Chondrocyte (in vitro differentiated cells): ENCODE data around the gene RPL12. TPM values are rescaled to one million over a fixed set of nuclear protein-coding genes. Genes with fewer than 3 reads are reported as not detected.

Experiments used
- DNase-seq: peaks from one replicate; pipeline ENCODE4 v3.0.0; 2021; ENCODE audit warnings: mixed read lengths, low spot score
- H3K27ac Mint-ChIP-seq: one replicate; pipeline ENCODE4 v1.8.0; 2021; ENCODE audit warnings: mild to moderate bottlenecking, moderate library complexity, mixed read lengths; ENCODE audit not compliant: unreplicated experiment
- H3K27me3 Mint-ChIP-seq: 2 replicates; pipeline ENCODE4 v1.8.0; 2021; ENCODE audit warnings: low read depth, mixed read lengths
- H3K36me3 Mint-ChIP-seq: 2 replicates; pipeline ENCODE4 v1.8.0; 2021; ENCODE audit warnings: low read depth, mixed read lengths
- H3K4me1 Mint-ChIP-seq: 2 replicates; pipeline ENCODE4 v1.8.0; 2021; ENCODE audit warnings: low read depth, mild to moderate bottlenecking, mixed read lengths
- H3K4me3 Mint-ChIP-seq: one replicate; pipeline ENCODE4 v1.8.0; 2021; ENCODE audit warnings: mild to moderate bottlenecking, moderate library complexity, mixed read lengths; ENCODE audit not compliant: unreplicated experiment
- H3K9me3 Mint-ChIP-seq: 2 replicates; pipeline ENCODE4 v1.8.0; 2021; ENCODE audit warnings: low read depth, mixed read lengths
- CTCF ChIP-seq: fragments of 200-600 bp; sonication (generic); IDR thresholded peaks from 2 replicates; pipeline ENCODE4 v1.5.0; 2021; ENCODE audit warnings: antibody characterized with exemption, mild to moderate bottlenecking, moderate library complexity
- long read RNA-seq: library from polyadenylated mRNA; stranded (forward); transcript quantifications from one replicate; pipeline ENCODE4 v2.0.0, GENCODE V29; 2021
- total RNA-seq: library from RNA; stranded (reverse); gene quantifications from 3 replicates; pipeline ENCODE4 v1.2.1, GENCODE V29; 2021

RPL12 gene
- 834 to 848 TPM (median 848 TPM) in 3 replicates for total RNA-seq
- long read RNA-seq, transcript RPL12-201 (7 exons, 633 nt), result major isoform, 319 of 350 reads
- long read RNA-seq, partial matches to known transcripts, result 21 of 350 reads
- long read RNA-seq, other reads (novel, unspliced or antisense), result 7 of 350 reads

GRCh38 chr9:127450830-127451607 is at the start of gene RPL12, which contains the start of gene LRSAM1:
Gene RPL12 (minus strand): TSS chr9:127451406. CDS start chr9:127451317, 89 bp downstream.
Gene LRSAM1 (plus strand): TSS chr9:127451510. CDS start chr9:127454528, 3,018 bp downstream.
- Mint-ChIP-seq H3K9me3 (peaks cover 3% of the 10 kb centered on the region), H3K27me3 (no peaks in the 10 kb centered on the region), H3K4me1 (peaks cover 43% of the 10 kb centered on the region), H3K27ac (peak within 1 kb of the TSS; percentile 99), H3K36me3 (peaks cover 43% of the 10 kb centered on the region), H3K4me3 (peak within 1 kb of the TSS; percentile 93)
- peak; percentile 97 for DNase-seq
- peak; percentile 47 for TF ChIP-seq CTCF

- Mint-ChIP-seq H3K27me3 (no peaks in the 10 kb centered on the region), H3K27ac (no peak overlapping the region), H3K4me3 (no peak overlapping the region), H3K4me1 (peaks cover 5% of the 10 kb centered on the region), H3K9me3 (no peaks in the 10 kb centered on the region), H3K36me3 (peaks cover 10% of the 10 kb centered on the region)
- DNase-seq, result no peak
- TF ChIP-seq CTCF, result no peak
Measured at GRCh38 chr9:127500862-127501261, 49.7 kb upstream of the RPL12 start.

- H3K9me3 Mint-ChIP-seq, result no peaks in the 10 kb centered on the region
- peaks cover 11% of the 10 kb centered on the region for H3K36me3 Mint-ChIP-seq
- peaks cover 7% of the 10 kb centered on the region for H3K4me1 Mint-ChIP-seq
- H3K4me3 Mint-ChIP-seq, result no peak overlapping the region
- no peak for DNase-seq
- H3K27me3 Mint-ChIP-seq, result no peaks in the 10 kb centered on the region
- no peak overlapping the region for H3K27ac Mint-ChIP-seq
- TF ChIP-seq CTCF, result no peak
Measured at GRCh38 chr9:127500399-127500798, 49.2 kb upstream of the RPL12 start.

GRCh38 chr9:127498298-127498697 is 47.1 kb upstream of the RPL12 start:
- no peaks in the 10 kb centered on the region for H3K9me3 Mint-ChIP-seq
- TF ChIP-seq CTCF, result no peak
- DNase-seq, result no peak
- H3K4me1 Mint-ChIP-seq, result peaks cover 5% of the 10 kb centered on the region
- H3K27ac Mint-ChIP-seq, result no peak overlapping the region
- H3K36me3 Mint-ChIP-seq, result peaks cover 11% of the 10 kb centered on the region
- no peaks in the 10 kb centered on the region for H3K27me3 Mint-ChIP-seq
- no peak overlapping the region for H3K4me3 Mint-ChIP-seq

GRCh38 chr9:127497656-127498290 is 46.6 kb upstream of the RPL12 start:
- DNase-seq, result no peak
- no peak overlapping the region for H3K4me3 Mint-ChIP-seq
- H3K9me3 Mint-ChIP-seq, result no peaks in the 10 kb centered on the region
- no peak overlapping the region for H3K27ac Mint-ChIP-seq
- TF ChIP-seq CTCF, result no peak
- peaks cover 5% of the 10 kb centered on the region for H3K4me1 Mint-ChIP-seq
- peaks cover 11% of the 10 kb centered on the region for H3K36me3 Mint-ChIP-seq
- H3K27me3 Mint-ChIP-seq, result no peaks in the 10 kb centered on the region
